ENCODE results near the gene DDB1. TPM values are rescaled to one million over a fixed set of nuclear protein-coding genes. Genes with fewer than 3 reads are reported as not detected.
A peak's percentile ranks its signal among the peaks of the same experiment; 100 is the strongest.
"Not testable (repeated sequence)": the region's sequence is repeated elsewhere in the genome, so short reads cannot be mapped to it uniquely, and the experiment has no call there.

Gene DDB1
- polyA plus RNA-seq, 3 donors = 54.1 to 97.2 (median 86.6) TPM

DNA sequence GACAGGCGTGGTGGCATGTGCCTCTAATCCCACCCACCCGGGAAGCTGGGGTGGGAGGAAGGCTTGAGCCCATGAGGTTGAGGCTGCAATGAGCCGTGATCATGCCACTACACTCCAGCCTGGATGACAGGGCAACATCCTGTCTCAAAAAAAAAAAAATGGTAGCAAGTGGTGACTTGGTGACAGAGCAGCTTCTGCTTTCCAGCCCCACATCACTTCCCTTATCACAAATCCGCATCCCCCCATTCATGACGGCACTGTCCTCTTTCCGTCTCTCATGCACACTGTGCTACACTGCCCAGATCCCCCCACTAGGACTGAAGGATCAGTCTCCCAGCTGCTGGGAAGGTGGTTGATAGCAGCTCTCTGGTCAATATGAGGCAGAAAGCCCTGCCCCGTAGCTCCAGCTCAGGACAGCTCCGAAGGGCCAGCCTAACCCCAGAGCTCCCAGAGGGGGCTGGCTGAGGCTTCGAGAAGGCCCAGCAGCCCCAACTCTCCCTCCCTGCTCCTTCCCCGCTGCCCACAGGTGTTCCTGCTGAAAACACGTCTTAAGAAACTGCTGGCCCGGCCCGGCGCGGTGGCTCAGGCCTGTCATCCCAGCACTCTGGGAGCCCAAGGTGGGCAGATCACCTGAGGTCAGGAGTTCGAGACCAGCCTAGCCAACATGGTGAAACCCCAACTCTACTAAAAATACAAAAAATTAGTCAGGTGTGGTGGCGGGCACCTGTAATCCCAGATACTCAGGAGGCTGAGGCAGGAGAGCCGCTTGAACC is 76.0 kb downstream of the DDB1 start:
- peak; percentile 59 to 74 (median 69) for DNase-seq
- no peak overlapping the region for H3K9ac ChIP-seq (ENCODE audit: insufficient read depth, low read length, poor library complexity, severe bottlenecking)
- intact Hi-C loops (cut with micrococcal nuclease) = no loop called here
- H3K36me3 Mint-ChIP-seq = no peaks in the 10 kb centered on the region
- H3K9me3 Mint-ChIP-seq = no peaks in the 10 kb centered on the region
- H3K79me2 ChIP-seq (ENCODE audit: insufficient read depth, low read length) = no peaks in the 10 kb centered on the region
- H3K27ac Mint-ChIP-seq = peak overlapping the region in 4 of 7 donors; percentile 37 to 77 (median 54)
- no peak overlapping the region for H3K4me2 ChIP-seq (replicated peaks; ENCODE audit: extremely low read depth, low read length, poor library complexity, severe bottlenecking)
- peak overlapping the region; percentile 47 for H2AFZ ChIP-seq (ENCODE audit: insufficient read depth, low read depth, low read length, poor library complexity, severe bottlenecking)
- H4K20me1 ChIP-seq (ENCODE audit: insufficient read depth, low read length) = no peaks in the 10 kb centered on the region
- H3K4me1 Mint-ChIP-seq = peaks cover 20% of the 10 kb centered on the region
- H3K9me3 ChIP-seq (replicated peaks in 1 of 2; ENCODE audit: control insufficient read depth in 1 of 2, insufficient read depth in 1 of 2, low read length in 2 of 2) = no peaks in the 10 kb centered on the region
- whole genome bisulfite sequencing (ENCODE audit: insufficient coverage) = 91% methylated on average over 11 of the region's 18 CpGs
- H3K4me3 ChIP-seq (replicated peaks in 1 of 3; ENCODE audit: low read depth in 2 of 3, low read length in 3 of 3) = no peak overlapping the region
- peaks cover 0 to 2% (median 2%) of the 10 kb centered on the region in 3 donors for H3K27me3 Mint-ChIP-seq (ENCODE audit: low read depth in 3 of 3)
- peaks cover 18 to 20% of the 10 kb centered on the region in 2 donors for H3K4me1 ChIP-seq (ENCODE audit: control insufficient read depth in 1 of 2, insufficient read depth in 2 of 2, low read length in 2 of 2)
- no peaks in the 10 kb centered on the region for H3K36me3 ChIP-seq (replicated peaks in 1 of 2; ENCODE audit: control insufficient read depth in 1 of 2, insufficient read depth in 2 of 2, low read length in 2 of 2)
- H3K27me3 ChIP-seq (ENCODE audit: control insufficient read depth in 2 of 2, insufficient read depth in 2 of 2, low read length in 2 of 2) = no peaks in the 10 kb centered on the region
- peak overlapping the region in 1 of 2 donors; percentile 71 for H3K4me3 Mint-ChIP-seq
- H3K27ac ChIP-seq (ENCODE audit: low read depth in 1 of 2, low read length in 2 of 2) = peak overlapping the region; percentile 6 to 31
- TF ChIP-seq, protein P1, sequence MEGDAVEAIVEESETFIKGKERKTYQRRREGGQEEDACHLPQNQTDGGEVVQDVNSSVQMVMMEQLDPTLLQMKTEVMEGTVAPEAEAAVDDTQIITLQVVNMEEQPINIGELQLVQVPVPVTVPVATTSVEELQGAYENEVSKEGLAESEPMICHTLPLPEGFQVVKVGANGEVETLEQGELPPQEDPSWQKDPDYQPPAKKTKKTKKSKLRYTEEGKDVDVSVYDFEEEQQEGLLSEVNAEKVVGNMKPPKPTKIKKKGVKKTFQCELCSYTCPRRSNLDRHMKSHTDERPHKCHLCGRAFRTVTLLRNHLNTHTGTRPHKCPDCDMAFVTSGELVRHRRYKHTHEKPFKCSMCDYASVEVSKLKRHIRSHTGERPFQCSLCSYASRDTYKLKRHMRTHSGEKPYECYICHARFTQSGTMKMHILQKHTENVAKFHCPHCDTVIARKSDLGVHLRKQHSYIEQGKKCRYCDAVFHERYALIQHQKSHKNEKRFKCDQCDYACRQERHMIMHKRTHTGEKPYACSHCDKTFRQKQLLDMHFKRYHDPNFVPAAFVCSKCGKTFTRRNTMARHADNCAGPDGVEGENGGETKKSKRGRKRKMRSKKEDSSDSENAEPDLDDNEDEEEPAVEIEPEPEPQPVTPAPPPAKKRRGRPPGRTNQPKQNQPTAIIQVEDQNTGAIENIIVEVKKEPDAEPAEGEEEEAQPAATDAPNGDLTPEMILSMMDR (IDR thresholded peaks at IDR 0.05) = no peak

DNA sequence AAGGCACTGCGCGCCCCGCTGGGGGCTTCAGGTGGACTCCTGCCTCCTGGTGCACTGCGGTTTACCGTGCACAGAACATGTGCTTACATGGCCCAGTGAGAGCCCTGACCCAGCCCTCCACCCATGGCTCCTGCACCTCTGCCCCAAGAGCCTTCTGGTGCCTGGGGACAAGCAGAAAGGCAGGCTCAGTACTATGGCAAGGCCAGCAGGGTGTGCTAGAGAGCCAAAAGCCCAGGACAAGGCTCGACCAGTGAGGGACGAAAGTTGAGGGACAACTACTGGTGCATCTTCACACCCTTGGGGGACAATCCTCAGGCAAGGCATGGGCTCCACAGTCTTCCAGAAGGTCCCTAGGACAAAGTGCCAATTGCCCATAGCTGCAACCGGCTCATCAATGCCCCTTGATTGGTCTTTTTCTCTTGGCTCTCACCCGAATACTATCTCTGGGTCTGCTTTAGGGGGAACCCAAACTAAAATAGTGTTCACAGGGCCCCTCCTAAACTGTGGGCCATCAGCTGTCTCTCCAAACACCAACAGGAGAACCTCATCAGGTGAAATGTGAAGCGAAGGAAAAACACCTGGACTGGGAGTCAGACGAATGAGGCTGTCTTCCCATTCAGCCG is 78.4 kb downstream of the DDB1 start:
- Mint-ChIP-seq H3K4me1 (peaks cover 21% of the 10 kb centered on the region), H3K9me3 (no peaks in the 10 kb centered on the region), H3K36me3 (no peaks in the 10 kb centered on the region), H3K27ac (no peak overlapping the region), H3K27me3 (ENCODE audit: low read depth in 3 of 3) (peaks cover 0 to 6% (median 5%) of the 10 kb centered on the region in 3 donors), H3K4me3 (no peak overlapping the region)
- intact Hi-C loops (cut with micrococcal nuclease) = no loop called here
- H3K9ac ChIP-seq (ENCODE audit: insufficient read depth, low read length, poor library complexity, severe bottlenecking) = no peak overlapping the region
- no peaks in the 10 kb centered on the region for H3K27me3 ChIP-seq (ENCODE audit: control insufficient read depth in 2 of 2, insufficient read depth in 2 of 2, low read length in 2 of 2)
- H3K9me3 ChIP-seq (replicated peaks in 1 of 2; ENCODE audit: control insufficient read depth in 1 of 2, insufficient read depth in 1 of 2, low read length in 2 of 2) = no peaks in the 10 kb centered on the region
- H4K20me1 ChIP-seq (ENCODE audit: insufficient read depth, low read length) = no peaks in the 10 kb centered on the region
- H3K36me3 ChIP-seq (replicated peaks in 1 of 2; ENCODE audit: control insufficient read depth in 1 of 2, insufficient read depth in 2 of 2, low read length in 2 of 2) = no peaks in the 10 kb centered on the region
- TF ChIP-seq, protein P1 (IDR thresholded peaks at IDR 0.05) = peak; percentile 93
- 60% methylated on average over 10 of the region's 12 CpGs for WGBS (ENCODE audit: insufficient coverage)
- H3K4me2 ChIP-seq (replicated peaks; ENCODE audit: extremely low read depth, low read length, poor library complexity, severe bottlenecking) = no peak overlapping the region
- peak overlapping the region; percentile 43 for H2AFZ ChIP-seq (ENCODE audit: insufficient read depth, low read depth, low read length, poor library complexity, severe bottlenecking)
- H3K79me2 ChIP-seq (ENCODE audit: insufficient read depth, low read length) = no peaks in the 10 kb centered on the region
- peaks cover 21 to 23% of the 10 kb centered on the region in 2 donors for H3K4me1 ChIP-seq (ENCODE audit: control insufficient read depth in 1 of 2, insufficient read depth in 2 of 2, low read length in 2 of 2)
- peak; percentile 59 to 69 (median 64) for DNase-seq
- no peak overlapping the region for H3K4me3 ChIP-seq (replicated peaks in 1 of 3; ENCODE audit: low read depth in 2 of 3, low read length in 3 of 3)
- H3K27ac ChIP-seq (ENCODE audit: low read depth in 1 of 2, low read length in 2 of 2) = no peak overlapping the region

DNA sequence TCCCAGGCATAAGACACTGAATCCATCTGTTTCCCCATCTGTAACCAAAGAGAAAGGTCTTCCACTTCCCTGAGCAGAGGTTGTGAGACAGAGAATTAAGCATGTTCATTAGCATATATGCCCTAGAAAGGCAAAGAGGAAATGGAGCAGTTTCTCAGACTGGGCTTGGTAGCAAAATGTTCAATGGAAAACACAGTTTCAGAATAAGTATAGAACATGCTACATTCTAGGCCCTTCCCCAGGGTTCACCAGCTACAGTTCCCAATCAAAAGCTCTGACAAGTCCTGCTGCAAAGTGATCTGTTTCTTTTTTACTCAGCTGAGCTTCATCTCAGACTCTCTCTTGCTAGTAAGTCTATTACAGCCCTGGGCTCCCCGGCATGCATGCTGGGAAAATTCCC is 80.6 kb downstream of the DDB1 start:
- H3K27me3 ChIP-seq (ENCODE audit: control insufficient read depth in 2 of 2, insufficient read depth in 2 of 2, low read length in 2 of 2); H3K36me3 Mint-ChIP-seq; DNase-seq; H3K9me3 ChIP-seq (replicated peaks in 1 of 2; ENCODE audit: control insufficient read depth in 1 of 2, insufficient read depth in 1 of 2, low read length in 2 of 2); H2AFZ ChIP-seq (ENCODE audit: insufficient read depth, low read depth, low read length, poor library complexity, severe bottlenecking); intact Hi-C loops (cut with micrococcal nuclease); H4K20me1 ChIP-seq (ENCODE audit: insufficient read depth, low read length); H3K79me2 ChIP-seq (ENCODE audit: insufficient read depth, low read length); H3K27ac ChIP-seq (ENCODE audit: low read depth in 1 of 2, low read length in 2 of 2); H3K9ac ChIP-seq (ENCODE audit: insufficient read depth, low read length, poor library complexity, severe bottlenecking); H3K36me3 ChIP-seq (replicated peaks in 1 of 2; ENCODE audit: control insufficient read depth in 1 of 2, insufficient read depth in 2 of 2, low read length in 2 of 2); H3K4me3 Mint-ChIP-seq; H3K4me2 ChIP-seq (replicated peaks; ENCODE audit: extremely low read depth, low read length, poor library complexity, severe bottlenecking); H3K27ac Mint-ChIP-seq; H3K9me3 Mint-ChIP-seq; H3K27me3 Mint-ChIP-seq (ENCODE audit: low read depth in 3 of 3); H3K4me3 ChIP-seq (replicated peaks in 1 of 3; ENCODE audit: low read depth in 2 of 3, low read length in 3 of 3): not testable (repeated sequence)
- H3K4me1 ChIP-seq (ENCODE audit: control insufficient read depth in 1 of 2, insufficient read depth in 2 of 2, low read length in 2 of 2) = peaks cover 21 to 23% of the 10 kb centered on the region in 2 donors
- peaks cover 21% of the 10 kb centered on the region for H3K4me1 Mint-ChIP-seq
- WGBS (ENCODE audit: insufficient coverage) = no CpG with 5 or more reads among the region's 1 CpG

All from CD14-positive monocyte (primary cell).